Non-pigmented ciliary epithelial cell (primary cell): Measurements from ENCODE around the gene KMT2A.
"Not testable (repeated sequence)": the region's sequence is repeated elsewhere in the genome, so short reads cannot be mapped to it uniquely, and the experiment has no call there.

Experiments used
- DNase-seq: peaks from one replicate; pipeline ENCODE4 v3.0.0-alpha.2; 2010; ENCODE audit warnings: low read depth

Gene KMT2A

DNA sequence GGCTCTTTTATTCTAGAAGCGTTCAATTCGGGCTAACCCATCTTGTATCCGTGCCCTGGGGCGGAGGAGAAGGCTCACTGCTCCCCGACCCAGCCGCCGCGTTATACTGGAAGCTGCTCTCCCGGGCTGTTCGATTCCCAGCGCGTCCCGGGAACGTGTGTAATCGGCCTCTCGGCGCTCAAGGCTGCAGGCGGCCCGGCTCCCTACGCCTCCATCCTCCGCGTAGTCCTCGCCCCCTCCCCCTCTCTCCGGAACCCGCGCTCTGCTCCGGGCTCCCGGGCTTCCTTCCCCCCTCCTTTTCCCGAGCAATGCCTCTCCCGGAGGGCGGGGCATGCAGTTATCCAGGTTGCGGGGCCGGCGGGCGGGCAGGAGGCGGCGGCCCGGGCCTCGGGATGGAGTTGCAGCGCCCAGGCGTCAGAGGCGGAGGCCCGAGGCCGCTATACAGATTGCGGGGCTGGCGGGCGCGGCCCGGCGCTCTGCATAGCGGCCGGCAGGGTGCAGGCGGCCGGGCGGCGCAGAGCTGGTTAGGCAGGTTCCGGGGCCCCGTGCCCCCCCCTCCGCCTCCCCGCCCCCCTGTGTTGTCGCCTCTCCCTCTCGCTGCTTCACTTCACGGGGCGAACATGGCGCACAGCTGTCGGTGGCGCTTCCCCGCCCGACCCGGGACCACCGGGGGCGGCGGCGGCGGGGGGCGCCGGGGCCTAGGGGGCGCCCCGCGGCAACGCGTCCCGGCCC is at the start of gene KMT2A:
Gene KMT2A, plus strand, starts transcription at position 600 of the 732 bp plus-strand sequence. Its CDS starts 21 bp downstream, at position 621.
- DNase-seq, result peak; percentile 73

- no peak for DNase-seq
Measured at GRCh38 chr11:118396097-118396501, 40.2 kb upstream of the KMT2A start.

- DNase-seq, result no peak
Measured at GRCh38 chr11:118397448-118397847, 38.8 kb upstream of the KMT2A start.

DNA sequence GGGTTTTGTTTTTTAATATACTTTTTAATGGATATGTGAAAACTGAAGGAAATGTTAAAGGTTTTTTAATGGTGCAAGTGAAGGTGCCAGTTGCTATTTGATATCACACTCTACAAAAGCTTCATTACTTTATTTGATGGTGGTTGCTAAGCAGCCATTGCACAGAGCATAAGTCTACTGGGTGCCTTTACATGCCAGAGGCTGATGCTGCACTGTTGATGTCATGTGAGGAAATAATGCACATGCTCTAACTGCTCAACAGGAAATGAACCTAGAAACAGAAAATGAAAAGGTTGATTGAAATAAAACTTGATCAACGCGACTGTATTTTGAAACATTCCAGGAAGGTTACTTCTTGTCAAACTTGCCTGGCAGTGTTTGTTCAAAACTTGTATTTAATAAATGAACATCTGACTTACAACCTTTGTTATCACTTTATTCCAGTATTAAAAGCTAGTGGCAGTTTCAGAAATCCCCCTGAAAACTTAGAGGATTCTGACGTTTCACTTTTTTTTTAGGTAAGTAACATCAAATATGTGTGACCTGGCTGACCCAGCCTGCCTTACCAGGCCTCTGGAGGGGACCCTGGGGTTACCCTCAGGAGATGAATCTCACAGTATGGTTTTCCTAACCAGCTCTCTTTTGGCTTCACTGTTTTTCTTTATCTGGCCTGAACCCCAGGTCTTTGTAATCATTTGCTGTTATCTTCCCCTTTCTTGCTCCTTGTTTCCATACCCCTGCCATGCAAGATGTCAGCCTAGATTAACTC is 37.3 kb upstream of the KMT2A start:
- no peak for DNase-seq

- peak; percentile 54 for DNase-seq
Measured at GRCh38 chr11:118401151-118401879, 35.0 kb upstream of the KMT2A start, which contains the start of gene ATP5MG. Gene ATP5MG (plus strand): TSS chr11:118401606. CDS start chr11:118401666, 60 bp downstream.

- DNase-seq, result peak; percentile 75
Measured at GRCh38 chr11:118401880-118402590, 34.3 kb upstream of the KMT2A start.

DNA sequence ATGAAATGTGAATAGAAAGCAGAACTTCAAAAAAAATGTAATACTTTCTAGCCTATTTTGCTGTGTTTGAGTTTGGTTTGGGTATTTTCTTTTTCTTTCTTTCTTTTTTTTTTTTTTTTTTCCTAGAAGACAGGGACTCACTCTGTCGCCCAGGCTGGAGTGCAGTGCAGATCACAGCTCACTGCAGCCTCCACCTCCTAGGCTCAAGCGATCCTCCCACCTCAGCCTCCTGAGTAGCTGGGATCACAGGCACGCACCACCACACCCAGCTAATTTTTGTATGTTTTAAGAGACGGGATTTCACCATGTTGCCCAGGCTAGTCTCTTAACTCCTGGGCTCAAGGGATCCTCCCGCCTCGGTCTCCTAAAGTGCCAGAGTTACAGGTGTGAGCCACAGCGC is 33.7 kb upstream of the KMT2A start:
- DNase-seq, result not testable (repeated sequence)

- peak; percentile 24 for DNase-seq
Measured at GRCh38 chr11:118406599-118407166, 29.6 kb upstream of the KMT2A start.

DNA sequence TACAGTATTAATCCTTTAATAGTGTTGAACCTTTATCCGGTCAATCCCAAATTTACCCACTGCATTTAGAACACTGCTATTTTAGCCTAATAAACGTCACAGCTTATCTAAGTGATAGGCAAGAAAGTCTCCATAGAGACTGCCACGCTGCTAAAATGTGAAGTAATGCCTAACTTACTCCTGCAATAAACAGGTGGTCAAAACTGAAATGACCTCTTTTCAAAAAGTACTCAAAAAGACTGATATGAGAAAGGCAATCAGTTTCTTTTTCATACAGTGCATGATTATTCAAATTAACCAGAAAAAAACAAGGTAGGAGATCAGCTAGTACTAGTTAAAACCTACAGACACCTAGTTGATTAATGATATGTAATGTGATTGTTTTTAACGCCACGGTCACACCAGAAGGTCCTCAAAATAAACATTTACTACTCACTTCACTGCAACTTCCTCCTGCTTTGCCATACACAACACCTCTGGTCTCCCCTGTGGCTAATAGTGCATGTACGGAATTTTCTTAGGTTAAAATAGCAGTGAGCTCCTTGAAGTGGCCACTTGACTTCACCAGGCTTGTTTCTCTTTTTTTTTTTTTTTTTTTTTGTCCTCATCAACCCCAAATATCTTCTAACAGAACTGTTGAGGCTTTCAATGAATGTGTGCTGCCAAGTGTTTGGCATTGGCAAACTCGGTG is 26.1 kb upstream of the KMT2A start:
- DNase-seq, result no peak

GRCh38 chr11:118411530-118411929 is 24.8 kb upstream of the KMT2A start:
- no peak for DNase-seq

DNA sequence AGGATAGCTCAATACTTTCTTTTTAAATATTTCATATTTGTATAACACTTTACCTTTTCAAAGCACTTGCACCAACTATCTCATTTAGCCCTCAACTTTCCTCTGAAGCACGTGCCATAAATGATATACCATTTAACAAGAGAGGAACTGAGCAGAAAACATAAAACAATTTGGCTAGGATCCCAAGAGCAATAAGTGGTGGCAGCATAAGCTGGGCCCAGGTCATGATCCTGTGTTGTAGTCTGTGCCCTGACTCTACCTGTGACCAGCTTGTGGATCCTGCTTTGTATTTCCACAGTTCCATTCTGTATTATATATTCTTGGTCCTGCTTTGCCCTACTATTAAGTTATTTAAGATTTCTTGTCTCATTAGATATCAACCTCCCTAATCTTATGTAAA is 23.4 kb upstream of the KMT2A start:
- DNase-seq, result no peak

DNA sequence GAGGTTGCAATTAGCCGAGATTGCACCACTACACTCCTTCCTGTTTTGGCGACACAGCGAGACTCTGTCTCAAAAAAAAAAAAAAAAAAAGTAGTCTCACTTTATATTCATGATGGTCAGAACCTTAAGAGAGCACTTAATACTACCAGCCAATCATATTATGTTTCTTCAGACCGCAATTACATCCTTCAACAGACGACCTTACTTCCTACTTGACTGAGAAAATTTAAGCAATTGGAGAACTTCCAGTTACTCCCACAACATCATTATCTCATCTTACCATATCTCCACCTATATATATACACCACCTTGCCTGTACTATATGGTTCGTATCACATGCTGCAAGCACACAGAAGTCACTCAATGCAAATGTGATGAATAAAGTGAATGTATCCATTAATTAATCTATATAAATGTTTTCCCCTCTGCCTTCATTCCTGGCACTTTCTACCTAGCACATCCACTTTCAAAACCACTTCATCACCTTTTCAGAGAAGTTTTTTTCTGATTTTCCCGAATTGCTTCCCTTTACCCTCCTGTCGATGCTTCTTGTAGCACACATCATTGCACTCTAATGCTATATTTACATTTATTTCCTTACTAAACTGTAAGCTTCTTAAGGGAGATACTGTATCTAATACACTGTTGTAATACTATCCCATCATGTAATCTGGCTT is 21.1 kb upstream of the KMT2A start:
- DNase-seq, result no peak

- peak; percentile 77 for DNase-seq
Measured at GRCh38 chr11:118415739-118416068, 20.6 kb upstream of the KMT2A start.

DNA sequence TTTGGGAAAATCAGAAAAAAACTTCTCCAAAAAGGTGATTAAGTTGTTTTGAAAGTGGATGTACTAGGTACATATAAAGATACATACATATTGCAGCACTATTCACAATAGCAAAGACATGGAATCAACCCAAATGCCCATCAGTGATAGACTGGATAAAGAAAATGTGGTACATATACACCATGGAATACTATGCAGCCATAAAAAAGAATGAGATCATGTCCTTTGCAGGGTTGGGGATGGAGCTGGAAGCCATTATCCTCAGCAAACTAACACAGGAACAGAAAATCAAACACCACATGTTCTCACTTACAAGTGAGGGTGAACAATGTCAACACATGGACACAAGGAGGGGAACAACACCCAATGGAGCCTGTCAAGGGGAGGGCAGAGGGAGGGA is 19.4 kb upstream of the KMT2A start:
- DNase-seq, result not testable (repeated sequence)

DNA sequence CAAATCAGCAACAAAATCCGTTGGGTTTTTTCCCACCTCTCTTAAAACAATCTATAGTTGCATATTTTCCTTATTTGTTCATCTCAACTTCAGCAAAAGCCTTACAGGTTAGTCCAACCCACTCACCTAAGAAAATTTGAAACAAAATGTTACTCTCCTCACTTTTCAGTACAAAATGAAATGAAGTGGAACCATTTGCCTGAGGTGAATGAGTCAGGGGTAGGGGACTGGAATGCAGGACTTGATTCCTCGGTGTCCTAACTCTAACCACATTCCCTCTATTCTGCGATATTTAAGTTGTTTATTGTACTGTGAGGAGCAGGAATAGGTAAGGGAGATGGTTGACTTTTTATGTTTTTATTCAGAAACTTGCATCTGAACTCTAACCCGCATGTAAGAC is 18.5 kb upstream of the KMT2A start:
- DNase-seq, result no peak

DNA sequence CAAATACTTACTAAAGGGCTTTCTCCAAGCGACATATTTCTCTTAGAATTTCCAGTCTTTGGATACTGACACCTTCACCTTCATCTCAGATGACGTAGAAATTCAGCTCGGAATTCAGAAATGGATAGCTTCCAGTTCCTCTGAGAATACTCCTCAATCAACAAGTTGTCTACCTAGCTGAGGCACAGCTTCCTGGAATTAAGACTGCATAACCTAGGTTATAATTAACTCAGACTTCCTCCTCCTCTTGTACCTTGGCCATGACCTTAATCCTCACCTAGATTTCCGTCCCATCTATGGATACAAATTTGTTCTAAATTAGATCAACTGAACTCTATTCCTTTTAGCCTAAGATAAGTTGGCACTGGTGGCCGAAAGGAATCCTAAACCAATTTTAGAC is 17.5 kb upstream of the KMT2A start:
- no peak for DNase-seq

DNA sequence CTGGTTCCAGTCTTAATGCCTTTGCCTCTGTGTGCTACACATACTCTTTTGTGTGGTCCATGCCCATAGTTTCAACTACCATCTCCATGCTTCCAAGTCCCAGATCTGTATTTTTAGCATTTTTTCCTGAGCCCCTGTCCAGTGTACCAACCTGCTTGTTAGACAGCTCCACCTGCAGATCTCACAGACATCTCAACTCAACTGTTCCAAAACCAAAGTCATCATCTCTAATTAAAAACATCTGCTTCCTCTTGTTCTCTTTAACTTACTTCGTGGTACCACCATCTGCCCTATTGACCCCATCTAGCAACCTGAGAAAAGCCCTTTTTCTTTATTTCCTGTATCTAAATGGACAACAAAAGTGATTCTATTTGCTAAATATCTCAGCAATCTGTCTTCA is 8.6 kb upstream of the KMT2A start:
- DNase-seq, result no peak

GRCh38 chr11:118430956-118431355 is 5.3 kb upstream of the KMT2A start:
- no peak for DNase-seq

GRCh38 chr11:118434123-118434552 is 2.2 kb upstream of the KMT2A start:
- no peak for DNase-seq

GRCh38 chr11:118434553-118435289 is 1.6 kb upstream of the KMT2A start:
- DNase-seq, result no peak
